Adrenal gland (tissue), 12 donors: ENCODE data around the gene NUDT2. TPM values are rescaled to one million over a fixed set of nuclear protein-coding genes. Genes with fewer than 3 reads are reported as not detected.
"Not testable (repeated sequence)": the region's sequence is repeated elsewhere in the genome, so short reads cannot be mapped to it uniquely, and the experiment has no call there.

Source experiments
- DNase-seq, 7 donors: peaks; one replicate each; pipeline ENCODE4 v3.0.0-alpha.2; 2019 to 2020
- H3K27ac ChIP-seq, 5 donors: fragments of 200-600 bp; sonication (generic) in 4 of 5; 1 replicate in 3 of 5; 2 replicates in 2 of 5; pipeline versions ENCODE4 v1.5.1 to v1.8.0; 2016 to 2020; ENCODE audit warnings: mild to moderate bottlenecking in 1 of 5
- H3K27me3 ChIP-seq: fragments of 200-600 bp; 2 replicates; pipeline ENCODE4 v1.8.0; 2021
- H3K36me3 ChIP-seq, 2 donors: fragments of 200-600 bp; replicated peaks in 1 of 2; 1 replicate in 1 of 2; 2 replicates in 1 of 2; pipeline versions ENCODE4 v1.5.1 to v1.8.0; 2018 to 2022
- H3K4me1 ChIP-seq, 2 donors: fragments of 200-600 bp; replicated peaks in 1 of 2; 1 replicate in 1 of 2; 2 replicates in 1 of 2; pipeline versions ENCODE4 v1.5.1 to v1.8.0; 2018 to 2021
- H3K4me3 ChIP-seq, 4 donors: fragments of 200-600 bp; sonication (generic) in 3 of 4; one replicate each; pipeline ENCODE4 v1.5.1; 2016 to 2018
- H3K9me3 ChIP-seq, 3 donors: fragments of 200-600 bp; sonication (generic) in 1 of 3; replicated peaks in 1 of 3; 1 replicate in 2 of 3; 2 replicates in 1 of 3; pipeline versions ENCODE4 v1.5.1 to v1.8.0; 2016 to 2021
- CTCF ChIP-seq, 6 experiments: fragments of 450-650 bp in 4 of 6; fragments of 200-600 bp in 2 of 6; sonication (generic) in 1 of 6; IDR thresholded peaks; 1 replicate in 5 of 6; 2 replicates in 1 of 6; pipeline versions ENCODE4 v1.5.1 to v1.8.0; 2016 to 2021; ENCODE audit warnings: antibody characterized with exemption in 6 of 6, mild to moderate bottlenecking in 2 of 6, moderate library complexity in 1 of 6
- POLR2A ChIP-seq, 2 donors: fragments of 450-650 bp; IDR thresholded peaks; one replicate each; pipeline ENCODE4 v1.6.1; 2017; ENCODE audit warnings: antibody characterized with exemption in 2 of 2, mild to moderate bottlenecking in 2 of 2, moderate library complexity in 1 of 2
- WGBS, 4 donors: extraction: QIAGEN DNeasy Blood & Tissue Kit in 2 of 4; methylation state at CpG; one replicate each; pipeline versions ENCODE4 v1.1.5 to v1.1.7; 2013 to 2017; 5-methylcytosine and 5-hydroxymethylcytosine counted together
- intact Hi-C, 2 donors: fragments of 100-400 bp; cut with DNase I; formaldehyde crosslinking; loops; one replicate each; pipeline versions ENCODE4 v1.14.1 to v1.15.0; 2022 to 2023
- polyA plus RNA-seq, 3 donors: library from polyadenylated mRNA; stranded (reverse); fragments of 200-250 nt in 2 of 3; fragments of 350-450 nt in 1 of 3; fragmentation: Illumina TruSeq in 1 of 3; extraction: RNeasy Lipid Tissue Mini Kit (QIAGEN cat#74804) in 1 of 3; gene quantifications; one replicate each; pipeline ENCODE4 v1.2.3, GENCODE V29; 2013 to 2014
- total RNA-seq, 9 donors: library from RNA; depleted of rRNA in 4 of 9; stranded (reverse); fragments of >200 nt in 4 of 9; fragments of 120-200 nt in 1 of 9; fragmentation: NEBNext Ultra II Directional in 1 of 9; extraction: Animal tissue kit (Norgen Biotek cat#: 25700) in 1 of 9; gene quantifications; one replicate each; pipeline versions ENCODE4 v1.1.0 to v1.2.4, GENCODE V29; 2013 to 2023
- donor health status: healthy with polysubstance abuse.
- donor health status: Bipolar disorder and iron deficiency.
- donor health status: DM: yes; HTN: yes; CAD: no.
- donor health status: DM: no; HTN: no; CAD: no.
- donor health status: DM: no; HTN: no; CAD: no.
- donor health status: DM: yes; HTN: yes; CAD: no.

The NUDT2 gene
- total and polyA plus RNA-seq, 12 donors, result 11.3 to 55.0 (median 33.4) TPM

- no peak for TF ChIP-seq CTCF (IDR thresholded peaks at IDR 0.05)
- TF ChIP-seq POLR2A (IDR thresholded peaks at IDR 0.05), result no peak
- H3K9me3 ChIP-seq, result no peaks in the 10 kb centered on the region
- intact Hi-C loops, result no loop called here
- no peaks in the 10 kb centered on the region for H3K36me3 ChIP-seq
- no peak overlapping the region for H3K27ac ChIP-seq
- no peaks in the 10 kb centered on the region for H3K27me3 ChIP-seq
- 97 to 99% (median 98%) methylated on average over 3 of the region's 3 CpGs for WGBS, 4 donors
- no peak overlapping the region for H3K4me3 ChIP-seq
- DNase-seq, result peak in 1 of 7 donors; percentile 37
- peaks cover 3 to 5% of the 10 kb centered on the region in 2 donors for H3K4me1 ChIP-seq
Measured at GRCh38 chr9:34349324-34349723, 20.0 kb downstream of the NUDT2 start.

GRCh38 chr9:34352122-34352652 lies 22.8 kb downstream of the NUDT2 start:
- 55 to 70% (median 65%) methylated on average over 7 of the region's 7 CpGs for WGBS, 4 donors

GRCh38 chr9:34352957-34353356 lies 23.6 kb downstream of the NUDT2 start:
- H3K36me3 ChIP-seq, intact Hi-C loops, H3K27me3 ChIP-seq, H3K4me3 ChIP-seq, H3K9me3 ChIP-seq, H3K4me1 ChIP-seq: not testable (repeated sequence)
- 78 to 94% (median 85%) methylated on average over 1 of the region's 1 CpG for WGBS, 4 donors
- peak in 2 of 7 donors; percentile 2 to 9 for DNase-seq
- peak overlapping the region in 2 of 5 donors; percentile 61 to 76 for H3K27ac ChIP-seq

More at GRCh38 chr9:34352122-34352652, 22.8 kb downstream of the NUDT2 start:
- H3K4me3 ChIP-seq, H3K36me3 ChIP-seq, H3K27me3 ChIP-seq, H3K9me3 ChIP-seq, intact Hi-C loops, H3K4me1 ChIP-seq: not testable (repeated sequence)
- H3K27ac ChIP-seq, result peak overlapping the region in 4 of 5 donors; percentile 13 to 76 (median 46)
- peak in 4 of 7 donors; percentile 31 to 52 (median 45) for DNase-seq

GRCh38 chr9:34362614-34363214 lies 33.3 kb downstream of the NUDT2 start:
- intact Hi-C loops, result no loop called here

More at GRCh38 chr9:34362614-34363214, 33.3 kb downstream of the NUDT2 start:
- no peak for TF ChIP-seq CTCF (IDR thresholded peaks at IDR 0.05)
- no peak for TF ChIP-seq POLR2A (IDR thresholded peaks at IDR 0.05)
- no peaks in the 10 kb centered on the region for H3K27me3 ChIP-seq
- 85 to 94% (median 89%) methylated on average over 4 of the region's 4 CpGs for WGBS, 4 donors
- DNase-seq, result peak in 1 of 7 donors; percentile 14
- H3K4me3 ChIP-seq, result no peak overlapping the region
- peak overlapping the region in 2 of 5 donors; percentile 8 to 40 for H3K27ac ChIP-seq
- H3K9me3 ChIP-seq, result no peaks in the 10 kb centered on the region
- no peaks in the 10 kb centered on the region for H3K36me3 ChIP-seq
- no peaks in the 10 kb centered on the region for H3K4me1 ChIP-seq
